Thyroid gland (tissue), 4 donors: ENCODE results near the gene KIF18B. TPM values are rescaled to one million over a fixed set of nuclear protein-coding genes. Genes with fewer than 3 reads are reported as not detected.

Experiments used
- DNase-seq, 2 donors: peaks; one replicate each; pipeline ENCODE4 v3.0.0-alpha.2; 2019
- H3K27ac ChIP-seq, 3 donors: fragments of 200-600 bp; sonication (generic); 1 replicate in 2 of 3; 2 replicates in 1 of 3; pipeline ENCODE4 v1.5.1; 2016 to 2019; ENCODE audit warnings: mild to moderate bottlenecking in 1 of 3, moderate library complexity in 1 of 3
- H3K27me3 ChIP-seq: fragments of 200-600 bp; sonication (generic); one replicate; pipeline ENCODE4 v1.5.1; 2019
- H3K36me3 ChIP-seq, 2 donors: fragments of 200-600 bp; sonication (generic); one replicate each; pipeline ENCODE4 v1.5.1; 2016 to 2019
- H3K4me1 ChIP-seq, 2 donors: fragments of 200-600 bp; sonication (generic); one replicate each; pipeline ENCODE4 v1.5.1; 2017 to 2019
- H3K4me3 ChIP-seq, 3 donors: fragments of 200-600 bp; sonication (generic); replicated peaks in 1 of 3; 1 replicate in 2 of 3; 2 replicates in 1 of 3; pipeline ENCODE4 v1.5.1; 2016; ENCODE audit warnings: mild to moderate bottlenecking in 1 of 3
- H3K9me3 ChIP-seq: fragments of 200-600 bp; sonication (generic); one replicate; pipeline ENCODE4 v1.5.1; 2017
- CTCF ChIP-seq, 6 experiments: fragments of 200-600 bp in 3 of 6; fragments of 450-650 bp in 3 of 6; sonication (generic) in 3 of 6; IDR thresholded peaks; one replicate each; pipeline ENCODE4 v1.5.1; 2016 to 2019; ENCODE audit warnings: antibody characterized with exemption in 6 of 6, mild to moderate bottlenecking in 2 of 6, inconsistent platforms in 1 of 6, moderate library complexity in 1 of 6
- POLR2A ChIP-seq, 2 donors: fragments of 450-650 bp; IDR thresholded peaks; one replicate each; pipeline ENCODE4 v1.6.1; 2017; ENCODE audit warnings: antibody characterized with exemption in 2 of 2, mild to moderate bottlenecking in 2 of 2, moderate library complexity in 1 of 2
- WGBS, 2 donors: methylation state at CpG; one replicate each; pipeline ENCODE4 v1.1.5; 2017; 5-methylcytosine and 5-hydroxymethylcytosine counted together
- intact Hi-C: fragments of 100-400 bp; cut with DNase I; formaldehyde crosslinking; loops from one replicate; pipeline ENCODE4 v1.15.1; 2023
- total RNA-seq, 4 donors: library from RNA; depleted of rRNA; stranded (reverse); fragments of >200 nt; gene quantifications; one replicate each; pipeline ENCODE4 v1.2.3, GENCODE V29; 2016

Gene KIF18B
- total RNA-seq, 4 donors from 2014 or later, result 0.11 to 0.50 (median 0.34) TPM; not detected in 1

GRCh38 chr17:44913676-44914075 is 33.9 kb downstream of the KIF18B start:
- intact Hi-C loops, result no loop called here
- no peak overlapping the region for H3K27ac ChIP-seq

GRCh38 chr17:44912763-44913544 is 34.6 kb downstream of the KIF18B start:
- TF ChIP-seq CTCF (IDR thresholded peaks at IDR 0.05) (no peak), POLR2A (IDR thresholded peaks at IDR 0.05) (no peak)
- Histone ChIP-seq H3K9me3 (no peaks in the 10 kb centered on the region), H3K27ac (no peak overlapping the region), H3K4me1 (peaks cover 7 to 48% of the 10 kb centered on the region in 2 donors), H3K36me3 (no peaks in the 10 kb centered on the region), H3K4me3 (no peak overlapping the region), H3K27me3 (no peaks in the 10 kb centered on the region)
- intact Hi-C loops, result no loop called here
- 87 to 89% methylated on average over 11 to 12 of the region's 14 CpGs for WGBS, 2 donors
- DNase-seq, result no peak

More at GRCh38 chr17:44913676-44914075, 33.9 kb downstream of the KIF18B start:
- peaks cover 7 to 48% of the 10 kb centered on the region in 2 donors for H3K4me1 ChIP-seq
- no peak for DNase-seq
- WGBS, 2 donors, result 59 to 65% methylated on average over 5 to 6 of the region's 6 CpGs
- no peaks in the 10 kb centered on the region for H3K9me3 ChIP-seq
- TF ChIP-seq POLR2A (IDR thresholded peaks at IDR 0.05), result no peak
- TF ChIP-seq CTCF (IDR thresholded peaks at IDR 0.05), result no peak
- no peak overlapping the region for H3K4me3 ChIP-seq
- H3K36me3 ChIP-seq, result no peaks in the 10 kb centered on the region
- no peaks in the 10 kb centered on the region for H3K27me3 ChIP-seq

- no peak overlapping the region for H3K27ac ChIP-seq
- intact Hi-C loops, result no loop called here
Measured at GRCh38 chr17:44911133-44912001, 36.2 kb downstream of the KIF18B start.

GRCh38 chr17:44910231-44911106 is 37.1 kb downstream of the KIF18B start:
- Histone ChIP-seq H3K27me3 (no peaks in the 10 kb centered on the region), H3K4me3 (no peak overlapping the region), H3K36me3 (no peaks in the 10 kb centered on the region), H3K4me1 (peaks cover 0 to 25% of the 10 kb centered on the region in 2 donors), H3K9me3 (no peaks in the 10 kb centered on the region), H3K27ac (no peak overlapping the region)
- 83 to 87% methylated on average over 13 of the region's 13 CpGs for WGBS, 2 donors
- intact Hi-C loops, result no loop called here
- no peak for DNase-seq
- TF ChIP-seq CTCF (IDR thresholded peaks at IDR 0.05) (no peak), POLR2A (IDR thresholded peaks at IDR 0.05) (no peak)

More at GRCh38 chr17:44911133-44912001, 36.2 kb downstream of the KIF18B start:
- TF ChIP-seq CTCF (IDR thresholded peaks at IDR 0.05) (peak in 4 of 6 experiments; percentile 35 to 56 (median 46)), POLR2A (IDR thresholded peaks at IDR 0.05) (no peak)
- H3K27me3 ChIP-seq, result no peaks in the 10 kb centered on the region
- DNase-seq, result peak; percentile 74
- no peaks in the 10 kb centered on the region for H3K36me3 ChIP-seq
- 20 to 43% methylated on average over 9 to 25 of the region's 56 CpGs for WGBS, 2 donors
- peak overlapping the region in 1 of 3 donors; percentile 9 for H3K4me3 ChIP-seq
- no peaks in the 10 kb centered on the region for H3K9me3 ChIP-seq
- H3K4me1 ChIP-seq, result peaks cover 2 to 34% of the 10 kb centered on the region in 2 donors
